IPS DF 4.7 (cell line): Measurements from ENCODE around the gene CDH5.

Experiments
- DNase-seq: peaks from one replicate; pipeline ENCODE4 v3.0.0-alpha.2; 2013; ENCODE audit warnings: low spot score; ENCODE audit errors: extremely low read depth

CDH5 gene

GRCh38 chr16:66412182-66412581 is 45.7 kb downstream of the CDH5 start:
- no peak for DNase-seq

- DNase-seq: no peak
Observed at GRCh38 chr16:66414891-66415290, 48.4 kb downstream of the CDH5 start.

GRCh38 chr16:66416136-66416535 is 49.6 kb downstream of the CDH5 start:
- DNase-seq: no peak

- no peak for DNase-seq
Observed at GRCh38 chr16:66416939-66417700, 50.6 kb downstream of the CDH5 start.

- DNase-seq: no peak
Observed at GRCh38 chr16:66418165-66418962, 51.9 kb downstream of the CDH5 start.

- no peak for DNase-seq
Observed at GRCh38 chr16:66419527-66419926, 53.0 kb downstream of the CDH5 start.

GRCh38 chr16:66420396-66420795 is 53.9 kb downstream of the CDH5 start:
- DNase-seq: no peak

GRCh38 chr16:66421891-66422290 is 55.4 kb downstream of the CDH5 start:
- DNase-seq: no peak

GRCh38 chr16:66422366-66422765 is 55.9 kb downstream of the CDH5 start:
- no peak for DNase-seq

GRCh38 chr16:66423177-66423576 is 56.7 kb downstream of the CDH5 start:
- no peak for DNase-seq

- no peak for DNase-seq
Observed at GRCh38 chr16:66425651-66426050, 59.2 kb downstream of the CDH5 start.

GRCh38 chr16:66426112-66427035 is 59.9 kb downstream of the CDH5 start:
- no peak for DNase-seq

GRCh38 chr16:66427036-66427860 is 60.8 kb downstream of the CDH5 start, which contains the start of gene BEAN1:
Gene BEAN1 (plus strand): TSS chr16:66427295. CDS start chr16:66437677, 10,382 bp downstream.
- no peak for DNase-seq

- no peak for DNase-seq
Observed at GRCh38 chr16:66427871-66428681, 61.6 kb downstream of the CDH5 start.

GRCh38 chr16:66428682-66429251 is 62.3 kb downstream of the CDH5 start:
- DNase-seq: no peak

GRCh38 chr16:66429290-66429962 is 62.9 kb downstream of the CDH5 start:
- DNase-seq: no peak

GRCh38 chr16:66430214-66430613 is 63.7 kb downstream of the CDH5 start:
- no peak for DNase-seq

GRCh38 chr16:66431760-66432159 is 65.3 kb downstream of the CDH5 start:
- no peak for DNase-seq

- no peak for DNase-seq
Observed at GRCh38 chr16:66432429-66432828, 65.9 kb downstream of the CDH5 start.
